GM23338 (cell line): ENCODE data around the gene CAMSAP1.

ENCODE experiments used
- CTCF ChIP-seq, 2 experiments: fragments of 200-600 bp in 1 of 2; sonication (generic) in 1 of 2; conservative IDR thresholded peaks; 2 replicates each; pipeline versions ENCODE4 v1.5.1 to v1.6.1; 2016 to 2017; ENCODE audit warnings: antibody characterized with exemption in 2 of 2, low read depth in 2 of 2, mild to moderate bottlenecking in 2 of 2, moderate library complexity in 1 of 2
- ZNF114 ChIP-seq: fragments of 250-450 bp; sonication (Bioruptor Pico); IDR thresholded peaks from 2 replicates; pipeline ENCODE4 v1.5.0; 2020; ENCODE audit warnings: mild to moderate bottlenecking, moderate library complexity

GRCh38 chr9:135825435-135826187 is 81.7 kb downstream of the CAMSAP1 start:
- TF ChIP-seq CTCF (conservative IDR thresholded peaks at IDR 0.05; ENCODE audit: low read depth in 2 of 2) (no peak), ZNF114 (CRISPR knock-in tag) (no peak)
